Measurements from ENCODE around the gene FUOM. TPM values are rescaled to one million over a fixed set of nuclear protein-coding genes. Genes with fewer than 3 reads are reported as not detected.

The FUOM gene
- total RNA-seq, 1 donor from 2014 or later = 37.2 TPM

GRCh38 chr10:133353988-133354605 lies 3.7 kb downstream of the FUOM start:
- no peak for ATAC-seq (ENCODE audit: low read depth)
- Mint-ChIP-seq H3K36me3 (ENCODE audit: low read depth) (no peaks in the 10 kb centered on the region), H3K9me3 (no peaks in the 10 kb centered on the region), H3K4me3 (no peak overlapping the region), H3K4me1 (peaks cover 7% of the 10 kb centered on the region), H3K27ac (no peak overlapping the region), H3K27me3 (peaks cover 3% of the 10 kb centered on the region)
- CTCF ChIA-PET = no interaction called here
- no peak for DNase-seq
- intact Hi-C loops (cut with micrococcal nuclease) = no loop called here
- POLR2A ChIA-PET = interaction anchor here (0.5 to 1.2 kb wide), 2 partner anchors 18 to 26 kb away, joined by 4 read pairs; no protein-coding TSS in a partner anchor
- TF ChIP-seq CTCF (IDR thresholded peaks at IDR 0.05) = no peak

GRCh38 chr10:133353202-133353959 lies 4.4 kb downstream of the FUOM start:
- CTCF ChIA-PET = no interaction called here
- intact Hi-C loops (cut with micrococcal nuclease) = no loop called here
- no peak for TF ChIP-seq CTCF (IDR thresholded peaks at IDR 0.05)
- ATAC-seq (ENCODE audit: low read depth) = no peak
- POLR2A ChIA-PET = interaction anchor here (0.5 to 1.2 kb wide), 3 partner anchors 19 to 38 kb away, joined by 3 to 4 read pairs (median 4); no protein-coding TSS in a partner anchor
- no peak for DNase-seq
- peaks cover 4% of the 10 kb centered on the region for H3K27me3 Mint-ChIP-seq
- H3K4me3 Mint-ChIP-seq = no peak overlapping the region
- H3K4me1 Mint-ChIP-seq = peaks cover 7% of the 10 kb centered on the region
- no peaks in the 10 kb centered on the region for H3K9me3 Mint-ChIP-seq
- no peaks in the 10 kb centered on the region for H3K36me3 Mint-ChIP-seq (ENCODE audit: low read depth)
- H3K27ac Mint-ChIP-seq = no peak overlapping the region

- no peaks in the 10 kb centered on the region for H3K36me3 Mint-ChIP-seq (ENCODE audit: low read depth)
- intact Hi-C loops (cut with micrococcal nuclease) = no loop called here
- POLR2A ChIA-PET = no interaction called here
- peaks cover 6% of the 10 kb centered on the region for H3K4me1 Mint-ChIP-seq
- H3K9me3 Mint-ChIP-seq = no peaks in the 10 kb centered on the region
- CTCF ChIA-PET = no interaction called here
- DNase-seq (no peak), ATAC-seq (ENCODE audit: low read depth) (no peak)
- H3K27me3 Mint-ChIP-seq = peaks cover 4% of the 10 kb centered on the region
- no peak overlapping the region for H3K4me3 Mint-ChIP-seq
- no peak for TF ChIP-seq CTCF (IDR thresholded peaks at IDR 0.05)
- H3K27ac Mint-ChIP-seq = no peak overlapping the region
These were observed 6.2 kb downstream of the FUOM start for GRCh38 chr10:133351408-133352318.

- TF ChIP-seq CTCF (IDR thresholded peaks at IDR 0.05) = no peak
- CTCF ChIA-PET = no interaction called here
- intact Hi-C loops (cut with micrococcal nuclease) = no loop called here
These were observed 6.9 kb downstream of the FUOM start for GRCh38 chr10:133350950-133351329.

More at GRCh38 chr10:133350950-133351329, 6.9 kb downstream of the FUOM start:
- H3K27me3 Mint-ChIP-seq = peaks cover 8% of the 10 kb centered on the region
- no peaks in the 10 kb centered on the region for H3K36me3 Mint-ChIP-seq (ENCODE audit: low read depth)
- no peak overlapping the region for H3K4me3 Mint-ChIP-seq
- H3K27ac Mint-ChIP-seq = no peak overlapping the region
- POLR2A ChIA-PET = no interaction called here
- DNase-seq (no peak), ATAC-seq (ENCODE audit: low read depth) (no peak)
- H3K9me3 Mint-ChIP-seq = no peaks in the 10 kb centered on the region
- H3K4me1 Mint-ChIP-seq = peaks cover 4% of the 10 kb centered on the region

Measured in activated B cell treated with CpG ODN at 0.5 μM for 24 hours (primary cell).